ENCODE measurements around the gene HMGB3. TPM values are rescaled to one million over a fixed set of nuclear protein-coding genes. Genes with fewer than 3 reads are reported as not detected.

Gene HMGB3
- polyA plus RNA-seq, 1 of the 3 experiments (the other 2 are of a cell fraction) = 11.3 TPM

DNA sequence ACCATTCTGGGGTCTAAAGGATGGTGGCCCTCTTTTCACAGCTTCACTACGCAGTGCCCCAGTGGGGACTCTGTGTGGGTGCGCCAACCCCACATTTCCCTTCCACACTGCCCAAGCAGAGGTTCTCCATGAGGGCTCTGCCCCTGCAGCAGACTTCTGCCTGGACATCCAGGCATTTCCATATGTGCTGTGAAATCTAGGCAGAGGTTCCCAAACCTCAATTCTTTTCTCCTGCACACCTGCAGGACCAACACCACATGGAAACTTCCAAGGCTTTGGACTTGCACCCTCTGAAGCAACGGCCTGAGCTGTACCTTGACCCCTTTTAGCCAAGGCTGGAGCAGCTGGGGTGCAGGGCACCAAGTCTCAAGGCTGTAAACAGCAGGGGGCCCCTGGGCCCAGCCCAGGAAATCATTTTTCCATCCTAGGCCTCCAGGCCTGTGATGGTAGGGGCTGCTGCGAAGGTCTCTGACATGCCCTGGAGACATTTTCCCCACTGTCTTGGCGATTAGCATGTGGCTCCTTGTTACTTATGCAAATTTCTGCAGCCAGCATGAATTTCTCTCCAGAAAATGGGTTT, 30.1 kb downstream of the HMGB3 start:
- Histone ChIP-seq H3K4me3 (ENCODE audit: low read depth in 2 of 2, low read length in 1 of 2) (no peak overlapping the region), H3K9me3 (no peaks in the 10 kb centered on the region), H3K9ac (no peak overlapping the region), H2AFZ (ENCODE audit: low read depth) (no peak overlapping the region), H3K27ac (ENCODE audit: low read depth in 2 of 2, low read length in 1 of 2) (no peak overlapping the region), H3F3A (replicated peaks; ENCODE audit: insufficient read depth) (no peaks in the 10 kb centered on the region), H3K36me3 (replicated peaks in 1 of 2; ENCODE audit: control insufficient read depth in 1 of 2, insufficient read depth in 2 of 2, low read length in 1 of 2) (no peaks in the 10 kb centered on the region), H3K9me2 (no peaks in the 10 kb centered on the region), H3K4me2 (no peak overlapping the region), H4K20me1 (ENCODE audit: insufficient read depth) (no peaks in the 10 kb centered on the region), H3K79me2 (ENCODE audit: insufficient read depth) (no peaks in the 10 kb centered on the region), H3K4me1 (ENCODE audit: control insufficient read depth in 1 of 2, insufficient read depth in 2 of 2, low read depth in 1 of 2, low read length in 1 of 2) (no peaks in the 10 kb centered on the region), H3K27me3 (ENCODE audit: insufficient read depth) (no peaks in the 10 kb centered on the region; the same call in 1 of the 2 replicates)
- WGBS (ENCODE audit: low lambda C conversion rate) = 15% methylated on average over 4 of the region's 5 CpGs
- TF ChIP-seq EZH2phosphoT487 (IDR thresholded peaks at IDR 0.05; ENCODE audit: borderline replicate concordance, low read depth) (no peak), NFIC (IDR thresholded peaks at IDR 0.05; ENCODE audit: borderline replicate concordance) (no peak), SMC3 (IDR thresholded peaks at IDR 0.05; ENCODE audit: low read depth, low read length) (no peak), JUND (IDR thresholded peaks at IDR 0.05) (no peak), TEAD4 (IDR thresholded peaks at IDR 0.05; ENCODE audit: borderline replicate concordance, insufficient read depth) (no peak)
- ChIA-PET CTCF (no interaction called here), POLR2A (no interaction called here)
- no peak for DNase-seq

DNA sequence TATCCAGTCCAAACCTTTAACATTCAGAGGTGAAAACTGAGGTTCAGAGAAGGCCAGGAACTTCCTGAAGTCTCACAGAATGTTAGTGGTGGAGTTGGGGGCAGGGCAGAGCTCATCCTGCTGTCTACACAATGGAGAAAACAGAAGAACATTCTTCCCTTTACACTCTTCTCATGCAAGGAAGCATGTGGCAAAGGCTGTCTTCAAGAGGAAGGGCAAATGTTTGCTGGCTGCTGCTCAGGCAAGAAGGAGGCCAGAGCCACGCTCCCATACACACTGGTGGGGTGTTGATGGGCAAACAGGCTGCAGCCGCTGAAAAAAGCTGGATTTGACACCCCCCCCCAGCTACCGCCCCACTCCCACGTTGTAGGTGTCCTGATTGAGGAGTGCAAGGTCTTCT, 32.5 kb downstream of the HMGB3 start:
- DNase-seq = no peak
- no peak for TF ChIP-seq GABPA (IDR thresholded peaks at IDR 0.05; ENCODE audit: low read depth)
- TF ChIP-seq, protein P1, sequence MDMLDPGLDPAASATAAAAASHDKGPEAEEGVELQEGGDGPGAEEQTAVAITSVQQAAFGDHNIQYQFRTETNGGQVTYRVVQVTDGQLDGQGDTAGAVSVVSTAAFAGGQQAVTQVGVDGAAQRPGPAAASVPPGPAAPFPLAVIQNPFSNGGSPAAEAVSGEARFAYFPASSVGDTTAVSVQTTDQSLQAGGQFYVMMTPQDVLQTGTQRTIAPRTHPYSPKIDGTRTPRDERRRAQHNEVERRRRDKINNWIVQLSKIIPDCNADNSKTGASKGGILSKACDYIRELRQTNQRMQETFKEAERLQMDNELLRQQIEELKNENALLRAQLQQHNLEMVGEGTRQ (IDR thresholded peaks at IDR 0.05; ENCODE audit: borderline replicate concordance, low read depth, low read length) = no peak
- TF ChIP-seq, protein P2, sequence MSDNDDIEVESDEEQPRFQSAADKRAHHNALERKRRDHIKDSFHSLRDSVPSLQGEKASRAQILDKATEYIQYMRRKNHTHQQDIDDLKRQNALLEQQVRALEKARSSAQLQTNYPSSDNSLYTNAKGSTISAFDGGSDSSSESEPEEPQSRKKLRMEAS (IDR thresholded peaks at IDR 0.05; ENCODE audit: low read depth) = no peak
- TF ChIP-seq CHD2 (IDR thresholded peaks at IDR 0.05; ENCODE audit: low read length, partially characterized antibody) = no peak
- no peak for TF ChIP-seq RCOR1 (IDR thresholded peaks at IDR 0.05; ENCODE audit: low read length)
- no peak for TF ChIP-seq NFIC (IDR thresholded peaks at IDR 0.05; ENCODE audit: borderline replicate concordance)
- TF ChIP-seq SIN3A (IDR thresholded peaks at IDR 0.05; ENCODE audit: borderline replicate concordance, low read depth, low read length) = no peak
- no peak for TF ChIP-seq JUND (IDR thresholded peaks at IDR 0.05)
- no peak for TF ChIP-seq RFX5 (IDR thresholded peaks at IDR 0.05; ENCODE audit: low read length)
- TF ChIP-seq FOXM1 (IDR thresholded peaks at IDR 0.05; ENCODE audit: low read depth) = no peak
- no peak for TF ChIP-seq TCF12 (IDR thresholded peaks at IDR 0.05)
- no peak for TF ChIP-seq FOSL2 (IDR thresholded peaks at IDR 0.05; ENCODE audit: borderline replicate concordance, low read depth)
- TF ChIP-seq FOXJ3 (CRISPR knock-in tag; IDR thresholded peaks at IDR 0.05) = no peak
- TF ChIP-seq SMC3 (IDR thresholded peaks at IDR 0.05; ENCODE audit: low read depth, low read length) = no peak
- ChIA-PET POLR2A (no interaction called here), CTCF (no interaction called here)
- no peaks in the 10 kb centered on the region for H3K36me3 ChIP-seq (replicated peaks in 1 of 2; ENCODE audit: control insufficient read depth in 1 of 2, insufficient read depth in 2 of 2, low read length in 1 of 2)
- no peaks in the 10 kb centered on the region for H3K9me3 ChIP-seq
- H3K9me2 ChIP-seq = no peaks in the 10 kb centered on the region
- no peak overlapping the region for H3K4me2 ChIP-seq
- no peak overlapping the region for H3K4me3 ChIP-seq (ENCODE audit: low read depth in 2 of 2, low read length in 1 of 2)
- no peak overlapping the region for H3K9ac ChIP-seq
- no peaks in the 10 kb centered on the region for H4K20me1 ChIP-seq (ENCODE audit: insufficient read depth)
- no peaks in the 10 kb centered on the region for H3K4me1 ChIP-seq (ENCODE audit: control insufficient read depth in 1 of 2, insufficient read depth in 2 of 2, low read depth in 1 of 2, low read length in 1 of 2)
- H3F3A ChIP-seq (replicated peaks; ENCODE audit: insufficient read depth) = no peaks in the 10 kb centered on the region
- no peaks in the 10 kb centered on the region for H3K79me2 ChIP-seq (ENCODE audit: insufficient read depth)
- no peaks in the 10 kb centered on the region; the same call in 1 of the 2 replicates for H3K27me3 ChIP-seq (ENCODE audit: insufficient read depth)
- no peak overlapping the region for H2AFZ ChIP-seq (ENCODE audit: low read depth)
- WGBS (ENCODE audit: low lambda C conversion rate) = 9% methylated on average over 4 of the region's 4 CpGs
- no peak overlapping the region for H3K27ac ChIP-seq (ENCODE audit: low read depth in 2 of 2, low read length in 1 of 2)

All from SK-N-SH (cell line).